B cell (primary cell): ENCODE results near the gene KHDC3L.

ENCODE experiments used
- CTCF ChIP-seq: fragments of 200-600 bp; IDR thresholded peaks from one replicate; pipeline ENCODE4 v1.8.0; 2022; ENCODE audit warnings: antibody characterized with exemption, mild to moderate bottlenecking
- EZH2 ChIP-seq: IDR thresholded peaks from 2 replicates; pipeline ENCODE4 v1.6.1; 2012; ENCODE audit warnings: borderline replicate concordance, low read depth, mild to moderate bottlenecking, moderate library complexity, low read length; ENCODE audit not compliant: insufficient read depth, poor library complexity, severe bottlenecking

- TF ChIP-seq CTCF = no peak
- TF ChIP-seq EZH2 = no peak
Measured at GRCh38 chr6:73353636-73354593, 8.5 kb upstream of the KHDC3L start, which contains the start of gene DPPA5.
